GM19395 (cell line): ENCODE results near the gene ADARB2.

Experiments
- ATAC-seq: cut with Tn5 transposase; IDR thresholded peaks from one replicate; pipeline ENCODE4 v1.9.1; 2021; ENCODE audit warnings: mild to moderate bottlenecking, moderate library complexity; ENCODE audit not compliant: unreplicated experiment

Gene ADARB2

DNA sequence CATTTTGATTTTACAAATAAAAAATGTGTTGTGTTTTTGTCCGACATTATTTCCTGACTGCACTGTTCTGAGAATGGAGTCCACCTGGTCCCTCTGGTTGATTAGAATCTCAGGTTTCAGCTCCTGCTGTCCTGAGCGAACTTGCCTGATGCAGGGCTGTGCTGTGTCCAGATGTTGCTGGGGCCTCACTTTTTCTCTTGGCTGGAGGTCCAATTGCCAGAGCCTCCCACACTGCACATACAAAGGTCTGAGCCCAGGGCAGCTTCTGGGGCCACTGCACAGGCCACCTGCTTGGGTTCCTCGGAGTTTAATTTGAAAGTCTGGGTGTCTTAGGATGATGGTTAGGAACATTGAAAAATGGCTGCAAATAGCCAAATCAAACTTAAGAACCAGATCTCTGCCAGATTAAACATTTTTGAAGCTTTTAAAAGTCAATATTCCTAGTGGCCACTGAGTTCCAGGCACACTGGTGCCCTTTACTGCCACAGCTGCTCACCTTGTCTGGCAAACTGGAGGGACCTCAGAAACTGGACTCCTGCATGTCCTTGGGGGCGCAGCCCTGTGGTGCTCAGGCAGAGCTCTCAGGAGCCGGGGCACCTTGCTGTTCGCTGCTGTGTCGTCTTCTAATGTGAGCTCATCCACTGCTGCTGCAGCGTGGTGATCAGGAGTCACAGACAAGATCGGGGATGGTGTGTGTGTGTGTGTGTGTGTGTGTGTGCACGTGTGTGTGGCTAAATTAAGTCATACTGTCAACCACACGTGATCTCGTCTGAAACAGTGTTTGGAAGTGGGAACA lies 606.1 kb downstream of the ADARB2 start:
- no peak for ATAC-seq

DNA sequence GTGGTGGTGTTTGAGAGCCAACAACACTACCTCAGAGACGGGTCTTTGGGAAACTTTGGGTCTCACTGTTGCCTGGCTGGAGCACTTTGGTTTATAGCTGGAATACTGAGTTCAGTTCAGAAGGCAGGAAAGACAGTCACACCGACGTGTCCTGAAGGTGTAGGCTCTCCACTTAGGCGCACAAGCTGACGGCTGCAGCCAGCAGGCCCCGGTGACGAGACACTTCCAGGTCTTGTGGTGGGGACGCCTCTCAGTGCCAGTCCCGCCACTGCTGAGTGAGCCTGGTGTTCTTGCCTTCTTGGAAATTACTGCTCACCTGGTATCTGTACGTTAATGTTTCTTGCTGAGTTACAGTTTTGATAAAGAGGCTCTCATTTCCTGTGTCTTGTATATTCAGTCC lies 607.1 kb downstream of the ADARB2 start:
- no peak for ATAC-seq

DNA sequence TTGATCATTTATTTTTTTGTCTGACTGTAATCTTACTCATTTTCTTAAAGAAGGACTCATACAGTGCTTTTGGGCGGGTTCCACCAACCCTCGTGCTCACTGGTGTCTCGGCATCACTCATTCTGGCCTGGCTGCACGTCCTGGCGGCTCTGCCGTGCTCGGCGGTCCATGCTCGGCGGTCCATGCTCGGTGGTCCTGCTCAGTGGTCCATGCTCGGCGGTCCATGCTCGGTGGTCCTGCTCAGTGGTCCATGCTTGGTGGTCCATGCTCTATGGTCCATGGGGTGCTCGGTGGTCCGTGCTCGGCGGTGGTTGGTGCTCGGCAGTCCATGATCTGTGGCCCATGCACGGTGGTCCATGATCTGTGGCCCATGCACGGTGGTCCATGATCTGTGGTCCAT lies 608.7 kb downstream of the ADARB2 start:
- no peak for ATAC-seq

DNA sequence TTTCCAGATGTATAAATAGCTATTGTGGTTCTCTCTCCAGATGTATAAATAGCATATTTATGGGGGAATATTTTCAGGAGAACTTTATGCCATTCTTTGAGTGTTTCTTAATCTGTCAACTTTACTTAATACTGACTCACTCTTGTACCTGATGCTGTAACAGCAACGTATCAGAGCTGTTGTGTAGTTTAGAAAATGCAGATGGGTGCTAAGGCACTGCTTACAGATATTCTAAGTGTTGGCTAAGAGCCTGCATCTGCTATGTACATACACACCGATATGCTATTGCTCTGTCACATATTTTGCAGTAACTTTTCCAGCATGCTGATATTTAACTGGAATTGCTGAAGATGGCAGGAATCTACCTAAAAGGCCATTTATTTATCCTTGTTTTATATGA lies 609.2 kb downstream of the ADARB2 start:
- no peak for ATAC-seq

DNA sequence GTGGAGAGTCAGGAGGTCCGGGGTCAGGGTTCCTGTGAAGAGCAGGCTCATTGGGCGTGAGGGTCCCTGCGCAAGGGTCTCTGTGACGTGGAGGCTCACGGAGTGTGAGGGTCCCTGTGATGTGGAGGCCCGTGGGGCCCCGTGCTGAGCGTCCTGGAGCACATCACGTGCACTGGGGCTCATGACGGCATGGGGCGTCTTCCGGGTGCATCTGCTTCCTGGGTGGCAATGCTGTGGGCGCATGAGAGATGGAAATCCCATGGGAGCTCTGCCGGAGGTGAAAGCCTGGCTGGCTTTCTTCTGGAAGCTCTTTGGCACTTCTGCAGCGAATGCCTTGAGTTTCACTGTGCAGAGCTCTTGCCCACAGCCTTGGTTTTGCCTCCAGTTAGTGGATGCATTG lies 609.7 kb downstream of the ADARB2 start:
- ATAC-seq, result no peak
